HG02885 (cell line): ENCODE data around the gene ACSM2A.
"Not testable (repeated sequence)": the region's sequence is repeated elsewhere in the genome, so short reads cannot be mapped to it uniquely, and the experiment has no call there.

Experiments
- ATAC-seq: cut with Tn5 transposase; IDR thresholded peaks from one replicate; pipeline ENCODE4 v1.9.1; 2021; ENCODE audit warnings: mild to moderate bottlenecking; ENCODE audit not compliant: unreplicated experiment, poor library complexity

The ACSM2A gene

GRCh38 chr16:20536669-20537068 lies 85.3 kb downstream of the ACSM2A start:
- ATAC-seq, result not testable (repeated sequence)
